Stimulated activated CD4-positive, alpha-beta T cell treated with anti-CD3 and anti-CD28 coated beads, Interleukin-2, amount 100 ng/mL, for 24 hours (primary cell): ENCODE results near the gene HUS1B.

ENCODE experiments used
- DNase-seq, 2 donors: peaks; one replicate each; pipeline ENCODE4 v3.0.0-alpha.2; 2020

The HUS1B gene

DNA sequence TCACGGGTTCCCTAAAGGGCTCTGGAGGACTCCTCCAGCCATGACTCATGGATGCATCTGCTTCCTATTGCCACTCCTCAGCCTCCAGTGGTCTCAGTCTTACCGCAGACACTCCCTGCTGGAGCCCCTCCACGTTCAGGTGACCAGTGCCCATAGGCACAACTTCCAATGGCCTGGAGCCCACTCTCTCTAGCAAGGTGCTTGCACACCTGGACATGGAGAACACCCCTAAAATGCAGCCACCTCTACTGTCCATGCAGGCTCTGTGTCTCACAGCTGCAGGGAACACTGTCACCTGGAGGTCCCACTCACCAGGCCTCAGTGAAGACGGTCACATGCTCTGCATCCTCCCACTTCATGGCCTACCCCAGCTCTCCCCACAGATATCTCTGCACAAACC is 36.0 kb downstream of the HUS1B start:
- DNase-seq = no peak

DNA sequence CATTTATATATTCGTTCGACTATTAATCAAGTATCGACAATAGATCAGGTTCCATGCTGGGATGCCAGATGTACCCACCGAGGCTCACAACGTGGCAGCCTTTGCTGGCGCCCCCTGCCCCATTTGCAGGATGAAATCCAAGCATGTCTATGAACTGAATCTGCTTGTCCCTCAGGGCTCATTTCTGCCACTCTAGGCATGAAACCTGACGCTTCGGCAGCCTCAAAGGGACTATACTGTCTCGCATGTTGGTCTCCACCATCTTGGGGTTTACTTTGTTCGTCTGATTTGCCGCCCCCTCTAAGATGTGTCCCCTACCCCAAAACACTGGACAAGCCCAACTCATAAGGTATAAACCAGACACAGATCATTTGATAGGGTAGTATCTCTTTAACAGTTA is 36.7 kb downstream of the HUS1B start:
- DNase-seq = no peak

DNA sequence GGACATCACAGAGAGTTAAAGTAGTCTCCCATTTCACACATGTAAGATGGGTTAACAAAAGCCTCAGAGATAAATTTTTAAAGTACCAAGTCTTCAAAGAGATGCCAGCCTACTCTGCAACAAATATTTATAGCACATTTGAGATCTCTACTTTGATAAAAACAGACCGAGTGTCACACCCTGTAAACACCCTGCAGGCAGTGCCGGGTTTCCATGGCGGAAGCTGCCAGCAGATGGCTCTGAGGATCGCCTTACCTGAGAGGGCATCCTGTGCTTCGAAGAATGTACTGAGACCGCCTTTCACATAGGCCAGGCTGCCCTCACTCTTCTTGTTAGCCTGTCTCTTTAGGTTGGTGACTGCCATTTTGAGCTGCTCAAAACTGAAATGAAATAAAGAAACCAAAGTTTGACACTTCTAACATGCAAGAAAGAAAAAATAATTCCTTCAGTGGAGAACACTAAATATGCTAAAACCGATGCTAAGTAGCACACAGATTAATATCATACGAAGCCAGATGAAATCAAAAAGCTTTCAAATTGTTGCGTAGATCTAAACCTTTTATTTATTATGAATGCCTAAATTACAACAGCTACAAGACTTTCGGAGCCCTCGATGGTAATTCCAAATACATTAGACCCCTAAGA is 39.3 kb downstream of the HUS1B start:
- DNase-seq = no peak

DNA sequence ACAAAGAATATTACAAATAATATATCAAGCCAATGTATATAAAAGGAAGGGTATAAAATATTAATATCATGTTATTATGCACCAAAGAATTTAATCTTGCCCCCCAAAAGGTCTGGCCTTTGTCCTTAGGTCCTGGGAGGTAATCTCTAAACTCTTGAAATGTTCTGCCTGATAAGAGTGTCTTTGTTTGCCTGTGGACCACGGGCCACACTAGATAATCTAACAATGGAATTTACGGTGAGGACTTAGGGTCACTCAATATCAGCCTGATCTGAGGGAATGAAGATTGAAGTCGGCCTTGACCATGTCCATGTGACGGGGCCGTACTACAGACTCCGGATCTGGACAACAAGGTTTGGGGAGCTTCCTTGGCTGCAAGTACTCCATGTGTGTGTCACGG is 42.9 kb downstream of the HUS1B start:
- no peak for DNase-seq

DNA sequence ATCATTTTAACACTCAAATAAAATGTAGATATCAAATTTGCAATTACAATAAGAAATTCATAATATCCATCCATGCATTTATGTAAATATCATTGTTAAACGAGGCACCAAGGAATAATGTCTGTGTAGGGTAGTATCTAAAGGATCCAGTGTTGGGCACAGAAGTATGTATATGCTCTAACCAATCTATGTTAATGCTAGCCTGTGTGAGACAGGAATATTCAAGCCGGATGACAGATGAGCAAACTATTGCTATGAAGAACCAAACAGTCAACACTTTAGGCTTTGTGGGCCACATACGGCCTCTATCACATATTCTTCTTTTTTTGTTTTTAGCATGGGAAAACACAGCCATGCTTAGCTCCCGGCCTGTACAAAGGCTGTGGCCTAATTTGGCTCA is 45.0 kb downstream of the HUS1B start:
- DNase-seq = no peak

DNA sequence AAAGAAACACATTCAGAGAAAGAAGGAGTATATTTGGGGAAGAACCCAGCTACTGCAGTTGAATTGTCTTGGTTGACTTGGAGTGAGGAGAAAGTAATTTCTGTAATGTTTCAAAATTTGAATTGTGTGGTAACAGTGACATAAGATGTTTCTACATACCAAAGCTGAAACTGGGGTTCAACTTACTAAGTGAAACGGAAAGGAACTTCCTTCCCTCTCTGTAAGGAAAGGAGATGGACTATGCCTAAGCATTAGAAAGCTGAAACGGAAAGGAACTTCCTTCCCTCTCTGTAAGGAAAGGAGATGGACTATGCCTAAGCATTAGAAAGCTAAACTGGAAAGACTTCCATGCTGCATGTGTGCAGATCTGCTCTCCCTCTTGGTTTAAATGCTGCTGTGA is 46.0 kb downstream of the HUS1B start:
- DNase-seq = no peak

DNA sequence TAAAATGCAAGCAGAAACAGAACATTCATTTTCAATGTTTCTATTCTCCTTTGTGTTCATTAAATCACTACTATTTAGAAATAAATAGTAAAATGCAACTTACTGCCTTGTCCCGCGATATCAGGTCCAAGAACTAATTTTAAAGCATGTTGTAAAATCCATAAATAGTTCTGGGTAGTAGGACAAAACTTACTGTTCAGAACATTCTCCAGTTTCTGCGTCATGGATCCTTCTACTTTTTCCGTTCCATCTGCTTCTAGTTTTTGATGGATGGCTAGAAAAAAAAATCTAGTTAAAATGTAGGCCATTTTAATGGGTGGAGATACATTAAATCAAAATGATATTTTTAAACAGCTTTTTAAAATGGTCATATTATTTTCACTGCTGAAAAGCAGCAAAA is 47.0 kb downstream of the HUS1B start:
- no peak for DNase-seq

DNA sequence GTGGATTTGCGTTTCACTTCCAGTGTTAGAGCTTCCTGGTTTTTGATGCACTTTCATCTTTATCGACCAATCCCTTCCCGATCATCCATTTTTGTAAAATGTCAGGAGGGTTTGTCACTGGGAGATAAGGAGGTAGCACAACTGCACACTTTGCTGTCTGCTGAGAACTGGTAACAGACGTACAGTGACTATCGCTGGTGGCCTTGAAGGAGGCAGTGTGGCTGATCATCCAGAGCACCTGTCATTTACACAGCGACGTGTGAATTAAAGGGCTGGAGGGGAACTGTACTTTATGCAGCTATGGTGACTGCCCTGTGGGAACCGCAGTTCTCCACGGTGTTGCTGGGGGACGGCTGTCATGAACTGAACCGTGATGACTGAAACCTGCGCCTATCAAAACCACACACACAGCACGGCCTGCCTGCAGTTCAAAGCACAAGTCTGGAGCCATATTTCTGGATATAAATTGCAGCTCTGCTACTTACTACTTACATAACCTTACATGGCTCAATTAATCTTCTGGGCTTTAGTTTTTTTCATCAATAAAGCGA is 50.0 kb downstream of the HUS1B start:
- no peak for DNase-seq
